A673 (cell line): ENCODE results near the gene PCOLCE2.

ENCODE experiments used
- EZH2 ChIP-seq: fragments of 200-600 bp; sonication (generic); IDR thresholded peaks from 2 replicates; pipeline ENCODE4 v1.6.1; 2017; ENCODE audit warnings: borderline replicate concordance, low read depth, mild to moderate bottlenecking, mixed read lengths, antibody characterized with exemption, low read length; ENCODE audit not compliant: poor library complexity, severe bottlenecking
- TF ChIP-seq, protein P1 (sequence below): fragments of 300-800, 200-600 bp; sonication (generic); conservative IDR thresholded peaks from 2 replicates; pipeline ENCODE4 v1.5.1; 2017; ENCODE audit warnings: low read depth, mild to moderate bottlenecking, antibody characterized with exemption, low read length, moderate library complexity, mixed read lengths

GRCh38 chr3:142913432-142913831 is 24.5 kb upstream of the PCOLCE2 start:
- TF ChIP-seq, protein P1, sequence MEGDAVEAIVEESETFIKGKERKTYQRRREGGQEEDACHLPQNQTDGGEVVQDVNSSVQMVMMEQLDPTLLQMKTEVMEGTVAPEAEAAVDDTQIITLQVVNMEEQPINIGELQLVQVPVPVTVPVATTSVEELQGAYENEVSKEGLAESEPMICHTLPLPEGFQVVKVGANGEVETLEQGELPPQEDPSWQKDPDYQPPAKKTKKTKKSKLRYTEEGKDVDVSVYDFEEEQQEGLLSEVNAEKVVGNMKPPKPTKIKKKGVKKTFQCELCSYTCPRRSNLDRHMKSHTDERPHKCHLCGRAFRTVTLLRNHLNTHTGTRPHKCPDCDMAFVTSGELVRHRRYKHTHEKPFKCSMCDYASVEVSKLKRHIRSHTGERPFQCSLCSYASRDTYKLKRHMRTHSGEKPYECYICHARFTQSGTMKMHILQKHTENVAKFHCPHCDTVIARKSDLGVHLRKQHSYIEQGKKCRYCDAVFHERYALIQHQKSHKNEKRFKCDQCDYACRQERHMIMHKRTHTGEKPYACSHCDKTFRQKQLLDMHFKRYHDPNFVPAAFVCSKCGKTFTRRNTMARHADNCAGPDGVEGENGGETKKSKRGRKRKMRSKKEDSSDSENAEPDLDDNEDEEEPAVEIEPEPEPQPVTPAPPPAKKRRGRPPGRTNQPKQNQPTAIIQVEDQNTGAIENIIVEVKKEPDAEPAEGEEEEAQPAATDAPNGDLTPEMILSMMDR = no peak
- TF ChIP-seq EZH2 = no peak
